Chondrocyte (in vitro differentiated cells): ENCODE data around the gene ZBTB5. TPM values are rescaled to one million over a fixed set of nuclear protein-coding genes. Genes with fewer than 3 reads are reported as not detected.
A peak's percentile ranks its signal among the peaks of the same experiment; 100 is the strongest.

ENCODE experiments used
- DNase-seq: peaks from one replicate; pipeline ENCODE4 v3.0.0; 2021; ENCODE audit warnings: mixed read lengths, low spot score
- H3K27ac Mint-ChIP-seq: one replicate; pipeline ENCODE4 v1.8.0; 2021; ENCODE audit warnings: mild to moderate bottlenecking, moderate library complexity, mixed read lengths; ENCODE audit not compliant: unreplicated experiment
- H3K27me3 Mint-ChIP-seq: 2 replicates; pipeline ENCODE4 v1.8.0; 2021; ENCODE audit warnings: low read depth, mixed read lengths
- H3K36me3 Mint-ChIP-seq: 2 replicates; pipeline ENCODE4 v1.8.0; 2021; ENCODE audit warnings: low read depth, mixed read lengths
- H3K4me1 Mint-ChIP-seq: 2 replicates; pipeline ENCODE4 v1.8.0; 2021; ENCODE audit warnings: low read depth, mild to moderate bottlenecking, mixed read lengths
- H3K4me3 Mint-ChIP-seq: one replicate; pipeline ENCODE4 v1.8.0; 2021; ENCODE audit warnings: mild to moderate bottlenecking, moderate library complexity, mixed read lengths; ENCODE audit not compliant: unreplicated experiment
- H3K9me3 Mint-ChIP-seq: 2 replicates; pipeline ENCODE4 v1.8.0; 2021; ENCODE audit warnings: low read depth, mixed read lengths
- CTCF ChIP-seq: fragments of 200-600 bp; sonication (generic); IDR thresholded peaks from 2 replicates; pipeline ENCODE4 v1.5.0; 2021; ENCODE audit warnings: antibody characterized with exemption, mild to moderate bottlenecking, moderate library complexity
- total RNA-seq: library from RNA; stranded (reverse); gene quantifications from 3 replicates; pipeline ENCODE4 v1.2.1, GENCODE V29; 2021

The ZBTB5 gene
- total RNA-seq, 1 donor from 2014 or later = 14.5 TPM

GRCh38 chr9:37421914-37422288, 43.3 kb downstream of the ZBTB5 start:
- no peak for DNase-seq
- Mint-ChIP-seq H3K27ac (peak overlapping the region; percentile 88), H3K36me3 (peaks cover 8% of the 10 kb centered on the region), H3K9me3 (no peaks in the 10 kb centered on the region), H3K4me1 (peaks cover 25% of the 10 kb centered on the region), H3K27me3 (no peaks in the 10 kb centered on the region), H3K4me3 (peak overlapping the region; percentile 92)
- TF ChIP-seq CTCF = no peak

GRCh38 chr9:37420271-37421215, 44.7 kb downstream of the ZBTB5 start:
- Mint-ChIP-seq H3K4me1 (peaks cover 26% of the 10 kb centered on the region), H3K9me3 (no peaks in the 10 kb centered on the region), H3K27me3 (no peaks in the 10 kb centered on the region), H3K27ac (no peak overlapping the region), H3K4me3 (no peak overlapping the region), H3K36me3 (no peaks in the 10 kb centered on the region)
- TF ChIP-seq CTCF = no peak
- no peak for DNase-seq

GRCh38 chr9:37419204-37419603, 46.0 kb downstream of the ZBTB5 start:
- DNase-seq = no peak
- H3K27me3 Mint-ChIP-seq = no peaks in the 10 kb centered on the region
- TF ChIP-seq CTCF = no peak

GRCh38 chr9:37417857-37418618, 47.2 kb downstream of the ZBTB5 start:
- Mint-ChIP-seq H3K27ac (no peak overlapping the region), H3K4me3 (no peak overlapping the region), H3K9me3 (no peaks in the 10 kb centered on the region), H3K27me3 (no peaks in the 10 kb centered on the region), H3K4me1 (peaks cover 21% of the 10 kb centered on the region), H3K36me3 (no peaks in the 10 kb centered on the region)
- TF ChIP-seq CTCF = no peak
- no peak for DNase-seq

More at GRCh38 chr9:37419204-37419603, 46.0 kb downstream of the ZBTB5 start:
- H3K36me3 Mint-ChIP-seq = no peaks in the 10 kb centered on the region
- H3K4me1 Mint-ChIP-seq = peaks cover 28% of the 10 kb centered on the region
- no peak overlapping the region for H3K4me3 Mint-ChIP-seq
- no peak overlapping the region for H3K27ac Mint-ChIP-seq
- no peaks in the 10 kb centered on the region for H3K9me3 Mint-ChIP-seq

GRCh38 chr9:37417252-37417803, 47.9 kb downstream of the ZBTB5 start:
- H3K27me3 Mint-ChIP-seq = no peaks in the 10 kb centered on the region
- no peaks in the 10 kb centered on the region for H3K9me3 Mint-ChIP-seq
- DNase-seq = no peak
- no peak overlapping the region for H3K27ac Mint-ChIP-seq
- peaks cover 27% of the 10 kb centered on the region for H3K4me1 Mint-ChIP-seq
- H3K36me3 Mint-ChIP-seq = no peaks in the 10 kb centered on the region
- TF ChIP-seq CTCF = no peak
- no peak overlapping the region for H3K4me3 Mint-ChIP-seq
